HuH-7.5 (cell line): ENCODE measurements around the gene NPHP4.
A peak's percentile ranks its signal among the peaks of the same experiment; 100 is the strongest.

Source experiments
- DNase-seq: peaks from one replicate; pipeline ENCODE4 v3.0.0; 2011; ENCODE audit warnings: low spot score

The NPHP4 gene

GRCh38 chr1:6003568-6004411 is 11.6 kb upstream of the NPHP4 start:
- DNase-seq: no peak

- no peak for DNase-seq
Observed at GRCh38 chr1:6002714-6003501, 10.7 kb upstream of the NPHP4 start.

GRCh38 chr1:6001992-6002576 is 9.9 kb upstream of the NPHP4 start:
- no peak for DNase-seq

GRCh38 chr1:6000444-6001288 is 8.4 kb upstream of the NPHP4 start:
- DNase-seq: no peak

- DNase-seq: no peak
Observed at GRCh38 chr1:5999711-6000443, 7.7 kb upstream of the NPHP4 start.

DNA sequence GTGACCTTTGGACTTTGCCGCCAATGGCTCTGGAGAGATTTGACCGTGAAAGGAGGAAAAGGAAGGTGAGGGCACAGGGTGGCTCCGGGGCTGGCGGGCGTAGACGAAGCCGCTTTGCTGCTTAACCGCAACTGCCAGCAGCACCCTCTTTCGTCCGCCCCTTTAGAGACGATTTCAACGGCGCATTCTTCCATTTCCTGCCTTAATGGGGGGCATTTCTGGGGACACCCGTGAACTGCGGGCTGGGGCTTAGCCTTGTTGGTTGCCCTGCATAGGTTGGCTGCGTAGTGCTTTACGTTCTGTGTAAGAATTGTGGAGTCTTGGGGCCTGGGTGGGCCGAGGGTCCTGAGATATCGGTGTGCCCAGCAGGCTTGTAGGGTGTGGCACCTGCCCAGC is 6.7 kb upstream of the NPHP4 start:
- DNase-seq: no peak

GRCh38 chr1:5998051-5998905 is 6.1 kb upstream of the NPHP4 start:
- DNase-seq: no peak

GRCh38 chr1:5997316-5997715 is 5.1 kb upstream of the NPHP4 start:
- DNase-seq: no peak

DNA sequence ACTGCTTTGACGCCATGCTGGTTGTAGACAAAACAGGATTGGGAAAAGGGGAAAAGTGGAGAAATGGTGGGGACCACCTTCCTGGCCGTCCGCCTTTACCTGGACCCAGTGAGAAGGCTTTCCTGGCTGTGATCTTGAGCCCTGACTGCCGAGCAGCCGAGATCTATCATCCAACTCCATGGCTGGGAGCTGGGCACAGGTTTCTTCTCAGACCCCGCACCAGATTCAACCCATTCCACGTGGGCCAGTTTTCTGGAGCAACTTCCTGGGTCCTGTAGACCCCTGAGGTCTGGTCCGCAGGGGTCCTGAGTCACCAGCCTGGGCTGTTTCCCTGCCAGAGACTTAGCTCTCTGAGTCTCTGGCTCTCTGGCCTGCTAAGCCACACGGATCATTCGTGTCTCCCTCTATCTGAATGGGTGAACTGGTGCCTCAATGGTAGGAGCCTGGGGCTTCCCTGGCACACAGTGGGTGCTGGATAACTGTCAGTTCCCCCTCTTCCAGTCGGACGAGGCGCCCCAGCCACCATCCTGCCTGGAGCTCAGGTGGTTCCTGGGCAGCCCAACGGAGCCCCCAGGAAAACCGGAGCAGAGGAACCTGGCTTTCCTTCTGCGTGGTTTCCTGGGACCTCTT is 4.5 kb upstream of the NPHP4 start:
- DNase-seq: no peak

DNA sequence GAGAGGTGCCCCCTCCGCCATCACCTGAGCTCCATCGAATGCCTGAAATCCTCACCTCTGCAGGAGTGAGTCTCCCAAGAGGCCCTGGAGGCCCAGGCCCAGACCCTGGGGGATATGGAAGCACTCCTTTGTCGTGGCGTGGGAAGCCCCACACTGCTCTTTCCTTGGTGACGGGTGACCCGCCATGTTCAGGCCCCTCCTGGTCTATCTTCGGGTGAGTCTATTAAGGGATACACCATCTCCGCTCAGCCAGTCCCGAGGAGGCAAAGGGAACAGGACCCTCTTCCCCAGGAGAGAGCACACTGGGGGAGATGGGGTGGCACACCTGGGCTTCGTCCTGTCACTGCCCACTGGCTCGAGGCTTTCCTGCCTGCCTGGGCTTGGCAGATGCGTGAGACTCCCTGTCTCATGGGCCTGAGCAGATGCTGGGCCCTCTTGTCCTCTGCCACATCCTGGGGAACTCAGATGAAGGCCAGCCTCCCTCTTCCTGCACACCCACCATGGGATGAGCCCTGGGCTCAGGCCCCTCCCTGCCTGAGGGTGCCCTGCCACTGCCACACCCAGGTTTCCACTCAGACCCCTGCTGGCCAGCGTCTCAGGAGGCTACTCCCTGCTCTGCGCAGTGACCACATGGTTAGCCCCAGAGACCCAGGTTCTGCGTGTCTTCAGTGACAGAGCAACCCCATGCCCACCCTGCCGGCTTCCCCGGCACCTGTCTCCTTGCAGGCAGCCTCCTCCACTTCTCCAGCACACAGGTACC is 3.8 kb upstream of the NPHP4 start:
- DNase-seq: no peak

DNA sequence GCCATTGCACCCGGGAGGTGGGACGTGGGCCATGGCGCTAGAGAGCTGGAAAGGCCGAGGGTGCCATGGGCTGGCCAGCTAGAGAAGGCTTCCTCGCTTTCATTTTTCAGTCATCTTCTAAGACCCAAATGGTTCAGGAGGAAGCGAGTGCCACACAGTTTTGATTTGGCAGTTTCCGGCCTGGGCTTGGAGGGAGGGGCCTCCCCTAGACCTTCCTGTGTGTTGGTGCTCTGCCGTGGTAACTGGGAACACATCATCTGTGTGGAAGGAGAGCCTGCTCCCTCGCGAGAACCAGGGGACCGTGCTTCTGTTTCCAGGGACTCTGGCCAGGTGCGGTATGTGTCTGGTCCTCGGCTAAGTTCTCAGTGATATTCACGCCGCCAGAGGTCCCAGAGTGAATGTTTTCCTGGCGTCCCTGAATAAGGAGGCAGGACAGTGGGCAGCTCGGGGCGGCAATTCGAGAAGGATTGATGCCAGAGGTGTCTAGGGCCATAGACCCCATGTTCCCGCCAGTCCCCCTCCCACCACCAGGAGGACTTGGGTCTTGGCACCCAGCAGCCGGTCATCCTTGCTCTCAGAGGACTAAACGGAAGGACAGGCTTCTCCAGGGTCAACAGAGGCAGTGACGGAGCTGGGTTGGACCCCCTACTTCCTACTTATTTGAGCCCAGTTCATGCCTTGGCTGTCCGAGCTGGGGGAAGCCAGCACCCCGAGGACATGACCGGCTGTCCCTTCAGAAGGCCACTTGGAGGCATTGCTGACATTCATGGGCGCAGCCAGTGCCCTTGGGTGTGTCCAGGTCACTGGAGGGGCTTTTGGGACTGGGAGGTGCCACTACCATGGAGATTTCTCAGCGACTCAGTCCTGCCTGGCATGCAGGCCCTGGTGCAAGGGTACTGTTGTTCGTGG is 2.7 kb upstream of the NPHP4 start:
- DNase-seq: no peak

- DNase-seq: no peak
Observed at GRCh38 chr1:5993556-5994491, 1.6 kb upstream of the NPHP4 start.

GRCh38 chr1:5992814-5993555 is 760 bp upstream of the NPHP4 start:
- peak; percentile 46 for DNase-seq

DNA sequence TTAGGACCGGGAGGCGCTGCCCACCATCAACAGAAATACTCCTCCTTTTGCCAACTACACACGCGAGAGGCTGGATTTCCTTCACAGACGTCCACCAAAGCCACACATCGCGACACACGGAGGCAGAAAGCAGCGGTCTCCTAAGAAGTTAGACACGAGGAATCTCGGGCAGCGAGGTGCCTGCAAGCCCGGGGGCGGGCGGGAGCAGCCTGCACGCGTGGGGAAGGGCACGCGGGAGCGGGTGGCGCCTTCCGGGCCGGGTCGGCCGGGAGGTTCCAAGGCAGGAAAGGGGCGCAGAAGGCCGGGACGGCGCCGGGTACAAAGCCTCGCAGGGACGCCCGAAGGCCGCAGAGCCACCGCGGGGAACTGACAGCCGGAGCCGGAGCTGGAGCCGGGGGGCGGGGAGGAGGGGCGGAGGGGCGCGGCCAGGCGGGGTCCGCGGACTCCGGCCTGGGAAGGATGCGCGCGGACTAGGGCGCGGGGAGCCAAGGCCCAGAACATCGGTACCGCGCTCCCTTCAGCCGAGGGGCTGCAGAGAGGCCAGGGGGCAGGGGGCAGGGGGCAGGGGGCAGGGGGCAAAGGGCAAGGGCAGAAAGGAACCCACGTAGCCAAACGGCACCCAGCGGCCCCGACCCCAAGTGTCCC is 722 bp downstream of the NPHP4 start:
- DNase-seq: peak; percentile 79

- no peak for DNase-seq
Observed at GRCh38 chr1:5990913-5991312, 1.3 kb downstream of the NPHP4 start.
